H9 (cell line): ENCODE results near the gene OLFM1. TPM values are rescaled to one million over a fixed set of nuclear protein-coding genes. Genes with fewer than 3 reads are reported as not detected.

ENCODE experiments used
- DNase-seq: peaks from one replicate; pipeline ENCODE4 v3.0.0-alpha.2; 2017
- H2AFZ ChIP-seq: one replicate; pipeline ENCODE4 v1.6.1; 2013; ENCODE audit warnings: mild to moderate bottlenecking, low read length, control low read depth, moderate library complexity
- H2AK5ac ChIP-seq: 2 replicates; pipeline ENCODE4 v1.6.1; 2013; ENCODE audit warnings: low read length, control low read depth, mixed read lengths; ENCODE audit not compliant: insufficient read length
- H2BK120ac ChIP-seq: one replicate; pipeline ENCODE4 v1.6.1; 2013; ENCODE audit warnings: low read depth, mild to moderate bottlenecking, low read length, control low read depth, inconsistent platforms; ENCODE audit not compliant: poor library complexity, severe bottlenecking
- H2BK12ac ChIP-seq: 2 replicates; pipeline ENCODE4 v1.6.1; 2013; ENCODE audit warnings: low read length, control low read depth, mixed read lengths, low read depth; ENCODE audit not compliant: insufficient read length
- H2BK15ac ChIP-seq: 2 replicates; pipeline ENCODE4 v1.6.1; 2013; ENCODE audit warnings: low read depth, low read length, control low read depth
- H2BK20ac ChIP-seq: one replicate; pipeline ENCODE4 v1.6.1; 2013; ENCODE audit warnings: low read depth, mild to moderate bottlenecking, low read length, control low read depth, inconsistent platforms; ENCODE audit not compliant: poor library complexity, severe bottlenecking
- H2BK5ac ChIP-seq: 2 replicates; pipeline ENCODE4 v1.6.1; 2013; ENCODE audit warnings: low read length, control low read depth, mixed read lengths; ENCODE audit not compliant: insufficient read length
- H3K14ac ChIP-seq: 2 replicates; pipeline ENCODE4 v1.6.1; 2013; ENCODE audit warnings: low read length, control low read depth; ENCODE audit not compliant: insufficient read depth
- H3K18ac ChIP-seq: 2 replicates; pipeline ENCODE4 v1.6.1; 2013; ENCODE audit warnings: low read depth, mild to moderate bottlenecking, mixed read lengths, low read length, control low read depth; ENCODE audit not compliant: insufficient read length
- H3K23ac ChIP-seq: 2 replicates; pipeline ENCODE4 v1.6.1; 2013; ENCODE audit warnings: low read length, control low read depth, mixed read lengths, low read depth; ENCODE audit not compliant: insufficient read length
- H3K23me2 ChIP-seq: 2 replicates; pipeline ENCODE4 v1.6.1; 2013; ENCODE audit warnings: low read depth, mild to moderate bottlenecking, mixed read lengths, low read length, control low read depth; ENCODE audit not compliant: insufficient read length, poor library complexity, severe bottlenecking
- H3K27ac ChIP-seq: 2 replicates; pipeline ENCODE4 v1.5.1; 2013; ENCODE audit warnings: low read length, control low read depth, mixed read lengths, low read depth; ENCODE audit not compliant: insufficient read length
- H3K27me3 ChIP-seq: 2 replicates; pipeline ENCODE4 v1.6.1; 2013; ENCODE audit warnings: low read length, control low read depth, inconsistent platforms; ENCODE audit not compliant: insufficient read depth
- H3K4ac ChIP-seq: 2 replicates; pipeline ENCODE4 v1.6.1; 2013; ENCODE audit warnings: low read depth, mild to moderate bottlenecking, control low read depth, inconsistent platforms, low read length, moderate library complexity
- H3K4me1 ChIP-seq: 2 replicates; pipeline ENCODE4 v1.6.1; 2013; ENCODE audit warnings: low read length, control low read depth, inconsistent platforms; ENCODE audit not compliant: insufficient read depth
- H3K4me2 ChIP-seq: 2 replicates; pipeline ENCODE4 v1.6.1; 2013; ENCODE audit warnings: low read length, control low read depth, mixed read lengths; ENCODE audit not compliant: insufficient read length, insufficient read depth
- H3K56ac ChIP-seq: 2 replicates; pipeline ENCODE4 v1.6.1; 2013; ENCODE audit warnings: low read depth, mild to moderate bottlenecking, mixed read lengths, low read length, control low read depth; ENCODE audit not compliant: insufficient read length
- H3K79me1 ChIP-seq: 2 replicates; pipeline ENCODE4 v1.6.1; 2013; ENCODE audit warnings: low read depth, mild to moderate bottlenecking, moderate library complexity, low read length, control low read depth, inconsistent platforms; ENCODE audit not compliant: insufficient read depth, poor library complexity, severe bottlenecking
- H3K79me2 ChIP-seq: 2 replicates; pipeline ENCODE4 v1.6.1; 2013; ENCODE audit warnings: low read length, control low read depth, inconsistent platforms; ENCODE audit not compliant: insufficient read depth
- H3K9ac ChIP-seq: 2 replicates; pipeline ENCODE4 v1.6.1; 2013; ENCODE audit warnings: low read length, control low read depth, mixed read lengths; ENCODE audit not compliant: insufficient read length; ENCODE audit errors: extremely low read depth
- H3K9me3 ChIP-seq: one replicate; pipeline ENCODE4 v1.6.1; 2013; ENCODE audit warnings: low read depth, low read length, inconsistent platforms; ENCODE audit not compliant: control insufficient read depth
- H3T11ph ChIP-seq: one replicate; pipeline ENCODE4 v1.6.1; 2013; ENCODE audit warnings: mild to moderate bottlenecking, low read length, control low read depth, inconsistent platforms
- H4K20me1 ChIP-seq: one replicate; pipeline ENCODE4 v1.6.1; 2013; ENCODE audit not compliant: control insufficient read depth, insufficient read length, insufficient read depth
- H4K5ac ChIP-seq: 2 replicates; pipeline ENCODE4 v1.6.1; 2013; ENCODE audit warnings: low read depth, mild to moderate bottlenecking, mixed read lengths, low read length, control low read depth; ENCODE audit not compliant: insufficient read length
- H4K8ac ChIP-seq: replicated peaks from 2 replicates; pipeline ENCODE4 v1.6.1; 2013; ENCODE audit warnings: low read length, control low read depth, mixed read lengths, low read depth; ENCODE audit not compliant: insufficient read length
- H4K91ac ChIP-seq: 2 replicates; pipeline ENCODE4 v1.6.1; 2013; ENCODE audit warnings: low read depth, mild to moderate bottlenecking, moderate library complexity, mixed read lengths, low read length, control low read depth; ENCODE audit not compliant: insufficient read length
- H3K27ac Mint-ChIP-seq, 3 experiments: 2 replicates in 2 of 3; 3 replicates in 1 of 3; pipeline ENCODE4 v1.8.0; 2020 to 2021; ENCODE audit warnings: mixed read lengths in 3 of 3, mild to moderate bottlenecking in 1 of 3, moderate library complexity in 1 of 3
- H3K27me3 Mint-ChIP-seq: 2 replicates; pipeline ENCODE4 v1.8.0; 2021; ENCODE audit warnings: low read depth, mild to moderate bottlenecking, moderate library complexity, mixed read lengths
- H3K36me3 Mint-ChIP-seq, 3 experiments: 2 replicates in 2 of 3; 3 replicates in 1 of 3; pipeline ENCODE4 v1.8.0; 2020 to 2021; ENCODE audit warnings: low read depth in 3 of 3, mixed read lengths in 3 of 3; ENCODE audit not compliant: insufficient read depth in 1 of 3
- H3K4me1 Mint-ChIP-seq, 2 experiments: 2 replicates each; pipeline ENCODE4 v1.8.0; 2020; ENCODE audit warnings: mixed read lengths in 2 of 2
- H3K4me3 Mint-ChIP-seq, 2 experiments: 2 replicates in 1 of 2; 3 replicates in 1 of 2; pipeline ENCODE4 v1.8.0; 2020 to 2021; ENCODE audit warnings: mild to moderate bottlenecking in 2 of 2, mixed read lengths in 2 of 2, moderate library complexity in 1 of 2
- H3K9me3 Mint-ChIP-seq, 2 experiments: 2 replicates in 1 of 2; 3 replicates in 1 of 2; pipeline ENCODE4 v1.8.0; 2020; ENCODE audit warnings: mild to moderate bottlenecking in 2 of 2, mixed read lengths in 2 of 2, moderate library complexity in 1 of 2
- CTCF ChIP-seq: fragments of 200-600 bp; sonication (generic); conservative IDR thresholded peaks from 3 replicates; pipeline ENCODE4 v1.8.0; 2021; ENCODE audit warnings: antibody characterized with exemption, mild to moderate bottlenecking
- WGBS: extraction: QIAGEN DNeasy Blood & Tissue Kit; methylation state at CpG from one replicate; pipeline ENCODE4 v1.1.7; 2013; ENCODE audit warnings: missing lambda C conversion rate, low lambda C conversion rate, mixed read lengths; ENCODE audit not compliant: insufficient read length; ENCODE audit errors: extremely low coverage; 5-methylcytosine and 5-hydroxymethylcytosine counted together
- total RNA-seq: library from RNA; stranded (reverse); gene quantifications from 2 replicates; pipeline ENCODE4 v1.2.1, GENCODE V29; 2021

The OLFM1 gene
- total RNA-seq, 1 experiment from 2014 or later = 34.1 TPM

DNA sequence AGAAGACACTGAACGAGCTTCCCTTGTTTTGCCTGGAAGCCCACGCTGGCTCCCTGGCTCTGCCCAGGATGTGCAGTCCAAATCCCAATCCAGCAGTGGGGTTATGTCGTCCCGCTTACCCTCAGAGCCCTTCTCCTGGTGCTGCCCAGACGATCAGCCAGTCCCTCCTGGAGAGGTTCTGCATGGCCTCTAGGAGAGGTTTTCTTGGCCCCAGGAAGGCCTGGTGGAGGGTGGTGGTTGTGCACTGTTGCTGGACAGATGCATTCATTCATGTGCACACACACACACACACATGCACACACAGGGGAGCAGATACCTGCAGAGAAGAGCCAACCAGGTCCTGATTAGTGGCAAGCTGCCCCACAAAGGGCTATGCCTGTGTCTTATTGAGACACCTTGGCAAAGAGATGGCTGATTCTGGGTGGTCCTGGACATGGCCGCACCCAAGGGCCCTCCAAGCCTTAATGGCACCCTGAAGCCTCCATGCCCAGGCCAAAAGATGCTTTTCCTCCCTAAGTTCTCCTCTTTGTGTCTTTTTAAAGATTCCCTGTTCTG lies 10.5 kb upstream of the OLFM1 start:
- H2BK20ac ChIP-seq = no peak overlapping the region
- H3K56ac ChIP-seq = no peak overlapping the region
- peak overlapping the region; percentile 53 to 57; a peak in 3 of 5 replicates for H3K4me3 Mint-ChIP-seq
- H3K23ac ChIP-seq = no peak overlapping the region
- no peak for TF ChIP-seq CTCF
- H3T11ph ChIP-seq = no peak overlapping the region
- no peaks in the 10 kb centered on the region; a peak in 1 of 7 replicates for H3K36me3 Mint-ChIP-seq
- H3K9me3 Mint-ChIP-seq = peaks cover 0 to 2% of the 10 kb centered on the region in 2 experiments; a peak in 1 of 5 replicates
- no peak overlapping the region for H4K91ac ChIP-seq
- H3K9ac ChIP-seq = no peak overlapping the region
- H3K18ac ChIP-seq = no peak overlapping the region
- H3K27ac ChIP-seq = no peak overlapping the region
- no peak overlapping the region for H3K4me2 ChIP-seq
- peaks cover 48% of the 10 kb centered on the region for H3K27me3 Mint-ChIP-seq
- no peaks in the 10 kb centered on the region for H3K79me2 ChIP-seq
- no peak overlapping the region for H2BK15ac ChIP-seq
- H3K27me3 ChIP-seq = no peaks in the 10 kb centered on the region; the same call in 1 of the 2 replicates
- peaks cover 8 to 14% of the 10 kb centered on the region in 2 experiments for H3K4me1 Mint-ChIP-seq
- H4K20me1 ChIP-seq = no peaks in the 10 kb centered on the region
- H2AK5ac ChIP-seq = no peak overlapping the region
- no peaks in the 10 kb centered on the region for H3K4me1 ChIP-seq
- H3K4ac ChIP-seq = no peak overlapping the region
- H2BK120ac ChIP-seq = no peak overlapping the region
- no peaks in the 10 kb centered on the region for H3K79me1 ChIP-seq
- H2BK5ac ChIP-seq = no peak overlapping the region
- DNase-seq = peak; percentile 24
- no peak overlapping the region for H4K8ac ChIP-seq
- H2BK12ac ChIP-seq = no peak overlapping the region
- H3K14ac ChIP-seq = no peak overlapping the region
- H4K5ac ChIP-seq = no peak overlapping the region
- H3K27ac Mint-ChIP-seq = no peak overlapping the region
- H2AFZ ChIP-seq = no peak overlapping the region
- H3K23me2 ChIP-seq = peaks cover 5% of the 10 kb centered on the region
- WGBS = no CpG with 5 or more reads among the region's 6 CpGs
- H3K9me3 ChIP-seq = no peaks in the 10 kb centered on the region
